ENCODE measurements around the gene TFF1.

The TFF1 gene

GRCh38 chr21:42411891-42412635 is 45.7 kb upstream of the TFF1 start:
- no peak for TF ChIP-seq CTCF (IDR thresholded peaks at IDR 0.05)

GRCh38 chr21:42411197-42411869 is 45.0 kb upstream of the TFF1 start:
- TF ChIP-seq CTCF (IDR thresholded peaks at IDR 0.05), result no peak

GRCh38 chr21:42409366-42409765 is 43.0 kb upstream of the TFF1 start:
- TF ChIP-seq CTCF (IDR thresholded peaks at IDR 0.05), result no peak

GRCh38 chr21:42407476-42407875 is 41.1 kb upstream of the TFF1 start:
- TF ChIP-seq CTCF (IDR thresholded peaks at IDR 0.05), result no peak

- TF ChIP-seq CTCF (IDR thresholded peaks at IDR 0.05), result no peak
Measured at GRCh38 chr21:42406866-42407265, 40.5 kb upstream of the TFF1 start.

GRCh38 chr21:42406201-42406621 is 39.9 kb upstream of the TFF1 start:
- TF ChIP-seq CTCF (IDR thresholded peaks at IDR 0.05), result no peak

- no peak for TF ChIP-seq CTCF (IDR thresholded peaks at IDR 0.05)
Measured at GRCh38 chr21:42405064-42406013, 39.0 kb upstream of the TFF1 start.

Measured in LNCAP (cell line).